T-helper 2 cell treated with Interferon-gamma antibody and Interleukin-4, amounts not matched to agents 5 μg/mL and 100 μg/mL, for 36 hours (primary cell): ENCODE results near the gene FLNC.

Experiments used
- DNase-seq: peaks from one replicate; pipeline ENCODE4 v3.0.0; 2021; ENCODE audit warnings: low spot score
- H3K27ac Mint-ChIP-seq: one replicate; pipeline ENCODE4 v1.8.0; 2021; ENCODE audit warnings: mild to moderate bottlenecking, mixed read lengths
- H3K27me3 Mint-ChIP-seq: one replicate; pipeline ENCODE4 v1.8.0; 2021; ENCODE audit warnings: low read depth, mixed read lengths
- H3K36me3 Mint-ChIP-seq: one replicate; pipeline ENCODE4 v1.8.0; 2021; ENCODE audit warnings: low read depth, mixed read lengths
- H3K4me1 Mint-ChIP-seq: one replicate; pipeline ENCODE4 v1.8.0; 2021; ENCODE audit warnings: low read depth, mixed read lengths
- H3K4me3 Mint-ChIP-seq: one replicate; pipeline ENCODE4 v1.8.0; 2022; ENCODE audit warnings: mild to moderate bottlenecking, moderate library complexity, mixed read lengths
- H3K9me3 Mint-ChIP-seq: one replicate; pipeline ENCODE4 v1.8.0; 2021; ENCODE audit warnings: mixed read lengths

Gene FLNC

DNA sequence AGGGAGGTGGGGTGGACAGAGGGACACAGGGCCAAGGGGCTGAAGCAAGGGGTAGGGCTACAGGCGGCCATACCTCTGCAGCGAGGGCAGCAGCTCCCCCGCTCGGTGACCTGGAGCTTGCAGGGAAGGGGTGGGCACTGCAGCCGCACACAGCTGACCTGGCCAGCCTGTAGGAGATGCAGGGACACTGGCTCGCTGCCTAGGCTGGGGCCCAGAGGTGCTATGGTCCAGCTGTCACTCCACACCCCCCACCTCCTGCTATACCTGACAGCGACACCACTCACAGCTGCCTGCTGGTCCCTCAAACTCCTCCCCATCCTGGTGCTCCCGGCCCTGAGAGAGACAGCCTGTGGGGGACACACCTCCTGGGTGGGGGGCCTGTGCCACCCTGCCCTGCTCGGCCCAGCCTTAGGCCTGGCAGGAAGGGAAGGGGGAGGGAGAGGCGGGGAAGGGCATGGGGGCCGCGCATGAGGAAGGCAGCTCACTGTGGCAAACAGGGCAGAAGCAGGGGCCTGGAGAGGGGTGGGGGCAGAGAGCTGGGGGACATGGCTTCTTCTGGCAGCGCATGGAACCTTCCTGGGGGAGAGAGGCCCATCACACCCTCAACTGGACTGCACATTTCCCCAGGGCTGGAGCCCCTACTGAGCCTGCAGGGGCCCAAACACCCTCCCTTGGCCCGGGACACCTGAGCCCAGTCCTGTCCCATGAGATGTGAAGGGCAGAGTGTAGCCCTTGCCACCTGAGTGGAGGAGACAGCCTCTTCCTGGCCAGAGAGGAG, 56.4 kb downstream of the FLNC start:
- DNase-seq = no peak
- H3K36me3 Mint-ChIP-seq = no peaks in the 10 kb centered on the region
- H3K9me3 Mint-ChIP-seq = no peaks in the 10 kb centered on the region
- no peak overlapping the region for H3K4me3 Mint-ChIP-seq
- peaks cover 11% of the 10 kb centered on the region for H3K27me3 Mint-ChIP-seq
- no peak overlapping the region for H3K27ac Mint-ChIP-seq
- H3K4me1 Mint-ChIP-seq = peaks cover 2% of the 10 kb centered on the region

DNA sequence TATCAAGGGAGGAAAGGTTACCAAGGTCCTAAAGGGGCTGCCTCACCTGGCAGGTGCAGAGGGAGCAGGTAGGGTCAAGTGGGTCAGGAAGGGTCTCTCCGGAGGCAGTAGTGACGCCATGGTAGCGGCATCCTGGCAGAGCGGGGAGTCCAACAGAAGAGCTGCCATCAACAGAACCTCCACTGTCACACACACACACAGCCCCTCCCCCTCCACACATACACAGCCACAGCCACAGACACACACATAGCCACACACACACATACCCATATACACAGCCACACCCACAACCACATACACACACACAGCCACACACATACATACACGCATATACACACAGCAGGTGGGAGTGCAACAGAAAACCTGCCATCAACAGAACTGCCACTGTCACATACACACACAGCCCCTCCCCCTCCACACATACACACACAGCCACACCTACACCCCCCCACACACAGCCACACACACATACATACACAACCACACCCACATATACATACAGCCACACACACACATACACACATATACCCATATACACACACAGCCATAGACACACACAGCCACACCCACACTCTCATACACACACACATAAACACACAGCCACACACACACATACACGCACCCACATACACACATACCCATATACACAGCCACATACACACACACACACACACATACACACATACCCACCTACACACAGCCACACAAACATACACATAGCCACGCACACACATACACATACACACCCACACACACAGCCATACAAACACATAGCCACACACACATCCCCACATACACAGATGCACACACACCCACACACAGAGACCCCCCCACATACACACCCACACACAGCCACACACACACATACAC, 57.2 kb downstream of the FLNC start:
- Mint-ChIP-seq H3K27me3 (peaks cover 15% of the 10 kb centered on the region), H3K9me3 (no peaks in the 10 kb centered on the region), H3K4me3 (no peak overlapping the region), H3K4me1 (peaks cover 2% of the 10 kb centered on the region), H3K36me3 (no peaks in the 10 kb centered on the region), H3K27ac (no peak overlapping the region)
- DNase-seq = no peak

DNA sequence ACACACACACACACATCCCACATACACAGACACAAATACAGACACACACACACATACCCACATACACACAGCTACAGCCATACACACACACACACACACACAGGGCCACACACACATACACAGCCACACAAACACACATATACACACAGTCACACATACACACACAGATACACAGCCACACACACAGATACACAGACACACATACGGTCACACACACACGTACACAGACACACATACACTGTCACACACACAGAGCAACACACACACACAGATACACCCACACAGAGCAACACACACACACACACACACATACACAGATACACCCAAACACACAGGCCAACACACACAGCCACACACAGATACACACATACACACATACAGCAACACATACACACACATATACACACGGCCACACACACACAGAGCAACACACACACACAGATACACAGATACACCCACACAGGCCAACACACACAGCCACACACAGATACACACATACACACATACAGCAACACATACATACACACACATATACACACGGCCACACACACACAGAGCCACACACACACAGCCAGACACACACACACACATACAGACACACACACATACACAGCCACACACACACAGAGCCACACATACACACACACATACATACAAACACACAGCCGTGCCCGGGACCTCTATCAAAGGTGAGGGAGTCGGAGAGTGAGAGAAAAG, 58.0 kb downstream of the FLNC start:
- no peaks in the 10 kb centered on the region for H3K9me3 Mint-ChIP-seq
- H3K27me3 Mint-ChIP-seq = peaks cover 15% of the 10 kb centered on the region
- H3K36me3 Mint-ChIP-seq = no peaks in the 10 kb centered on the region
- peaks cover 2% of the 10 kb centered on the region for H3K4me1 Mint-ChIP-seq
- no peak for DNase-seq
- H3K4me3 Mint-ChIP-seq = no peak overlapping the region
- H3K27ac Mint-ChIP-seq = no peak overlapping the region

- no peaks in the 10 kb centered on the region for H3K36me3 Mint-ChIP-seq
- no peak for DNase-seq
- no peak overlapping the region for H3K27ac Mint-ChIP-seq
- H3K9me3 Mint-ChIP-seq = no peaks in the 10 kb centered on the region
- H3K4me3 Mint-ChIP-seq = no peak overlapping the region
- no peaks in the 10 kb centered on the region for H3K4me1 Mint-ChIP-seq
- peaks cover 15% of the 10 kb centered on the region for H3K27me3 Mint-ChIP-seq
Measured at GRCh38 chr7:128888756-128889095, 58.5 kb downstream of the FLNC start.

DNA sequence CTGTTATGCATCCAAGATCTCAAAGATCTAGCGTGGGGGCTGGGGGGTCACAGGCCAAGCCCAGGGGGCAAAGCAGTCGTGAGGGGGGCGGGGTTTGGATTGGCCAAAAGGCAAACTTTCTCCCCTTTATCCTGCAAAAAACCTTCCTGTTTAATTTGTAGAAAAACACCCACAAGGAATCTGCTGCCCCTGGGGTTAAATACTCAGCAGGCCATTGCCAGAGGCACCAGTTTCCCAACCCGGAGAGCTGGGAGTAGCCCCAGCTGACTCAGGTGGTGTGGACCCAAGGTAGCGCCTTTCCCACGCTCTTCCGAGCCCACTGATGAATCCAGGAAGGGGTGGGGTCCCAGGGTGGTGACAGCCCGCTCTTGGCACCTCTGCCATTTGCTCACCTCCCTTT, 58.9 kb downstream of the FLNC start:
- H3K27me3 Mint-ChIP-seq = peaks cover 15% of the 10 kb centered on the region
- no peak overlapping the region for H3K4me3 Mint-ChIP-seq
- no peak overlapping the region for H3K27ac Mint-ChIP-seq
- no peaks in the 10 kb centered on the region for H3K4me1 Mint-ChIP-seq
- H3K36me3 Mint-ChIP-seq = no peaks in the 10 kb centered on the region
- no peaks in the 10 kb centered on the region for H3K9me3 Mint-ChIP-seq
- DNase-seq = no peak

- no peaks in the 10 kb centered on the region for H3K4me1 Mint-ChIP-seq
- no peaks in the 10 kb centered on the region for H3K36me3 Mint-ChIP-seq
Measured at GRCh38 chr7:128890306-128891109, 60.3 kb downstream of the FLNC start.

GRCh38 chr7:128891110-128891941, 61.1 kb downstream of the FLNC start:
- no peak for DNase-seq
- H3K36me3 Mint-ChIP-seq = no peaks in the 10 kb centered on the region
- no peaks in the 10 kb centered on the region for H3K4me1 Mint-ChIP-seq
- no peaks in the 10 kb centered on the region for H3K9me3 Mint-ChIP-seq
- H3K27me3 Mint-ChIP-seq = peaks cover 15% of the 10 kb centered on the region
- no peak overlapping the region for H3K4me3 Mint-ChIP-seq
- H3K27ac Mint-ChIP-seq = no peak overlapping the region

More at GRCh38 chr7:128890306-128891109, 60.3 kb downstream of the FLNC start:
- DNase-seq = no peak
- H3K4me3 Mint-ChIP-seq = no peak overlapping the region
- H3K9me3 Mint-ChIP-seq = no peaks in the 10 kb centered on the region
- peaks cover 15% of the 10 kb centered on the region for H3K27me3 Mint-ChIP-seq
- no peak overlapping the region for H3K27ac Mint-ChIP-seq

- Mint-ChIP-seq H3K9me3 (no peaks in the 10 kb centered on the region), H3K27ac (no peak overlapping the region), H3K36me3 (no peaks in the 10 kb centered on the region), H3K4me1 (no peaks in the 10 kb centered on the region), H3K4me3 (no peak overlapping the region), H3K27me3 (peaks cover 16% of the 10 kb centered on the region)
- no peak for DNase-seq
Measured at GRCh38 chr7:128891942-128892269, 61.7 kb downstream of the FLNC start.

GRCh38 chr7:128892521-128893250, 62.5 kb downstream of the FLNC start:
- Mint-ChIP-seq H3K4me3 (no peak overlapping the region), H3K4me1 (no peaks in the 10 kb centered on the region), H3K36me3 (no peaks in the 10 kb centered on the region), H3K27me3 (peaks cover 18% of the 10 kb centered on the region), H3K27ac (no peak overlapping the region), H3K9me3 (no peaks in the 10 kb centered on the region)
- DNase-seq = no peak

- DNase-seq = no peak
- no peak overlapping the region for H3K4me3 Mint-ChIP-seq
Measured at GRCh38 chr7:128893251-128894100, 63.3 kb downstream of the FLNC start.

DNA sequence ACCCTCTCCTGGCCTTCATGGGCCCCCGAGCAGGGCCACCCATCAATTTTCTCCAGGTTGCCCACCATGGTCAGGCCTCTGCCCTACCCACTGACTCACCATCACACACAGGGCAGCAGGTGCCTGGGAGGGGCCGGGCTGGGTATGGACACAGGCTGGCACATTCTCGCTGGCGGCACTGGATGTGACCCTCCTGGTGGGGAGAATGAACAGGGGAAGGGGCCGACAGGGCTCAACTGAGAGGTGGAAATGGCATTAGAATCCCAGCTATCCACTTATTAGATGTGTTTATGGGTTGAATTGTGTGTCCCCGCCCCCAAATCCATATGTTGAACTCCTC, 63.9 kb downstream of the FLNC start:
- Mint-ChIP-seq H3K9me3 (peaks cover 5% of the 10 kb centered on the region), H3K36me3 (no peaks in the 10 kb centered on the region), H3K4me1 (no peaks in the 10 kb centered on the region), H3K27me3 (peaks cover 20% of the 10 kb centered on the region), H3K4me3 (no peak overlapping the region), H3K27ac (no peak overlapping the region)
- no peak for DNase-seq

More at GRCh38 chr7:128893251-128894100, 63.3 kb downstream of the FLNC start:
- Mint-ChIP-seq H3K9me3 (peaks cover 2% of the 10 kb centered on the region), H3K27ac (no peak overlapping the region), H3K27me3 (peaks cover 21% of the 10 kb centered on the region), H3K36me3 (no peaks in the 10 kb centered on the region), H3K4me1 (no peaks in the 10 kb centered on the region)

DNA sequence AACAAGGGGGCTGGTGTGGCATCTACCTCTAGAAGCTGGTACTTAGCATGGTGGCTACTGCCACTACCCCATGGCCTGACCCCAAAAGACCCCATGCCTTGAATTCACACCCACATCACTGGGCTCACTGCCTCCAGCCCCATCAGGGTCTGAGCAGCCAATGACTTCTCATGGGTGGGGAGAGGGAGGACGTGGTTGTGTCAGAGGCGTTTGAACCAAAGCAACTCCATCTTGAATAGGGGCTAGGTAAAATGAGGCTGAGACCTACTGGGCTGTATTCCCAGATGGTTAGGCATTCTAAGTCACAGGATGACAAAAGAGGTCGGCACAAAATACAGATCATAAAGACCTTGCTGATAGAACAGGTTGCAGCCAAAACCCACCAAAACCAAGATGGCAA, 65.1 kb downstream of the FLNC start:
- H3K4me3 Mint-ChIP-seq = no peak overlapping the region
- H3K27me3 Mint-ChIP-seq = peaks cover 12% of the 10 kb centered on the region
- no peaks in the 10 kb centered on the region for H3K4me1 Mint-ChIP-seq
- no peaks in the 10 kb centered on the region for H3K36me3 Mint-ChIP-seq
- H3K27ac Mint-ChIP-seq = no peak overlapping the region
- peaks cover 5% of the 10 kb centered on the region for H3K9me3 Mint-ChIP-seq
- no peak for DNase-seq
